ENCODE data around the gene CLEC16A.

The CLEC16A gene

DNA sequence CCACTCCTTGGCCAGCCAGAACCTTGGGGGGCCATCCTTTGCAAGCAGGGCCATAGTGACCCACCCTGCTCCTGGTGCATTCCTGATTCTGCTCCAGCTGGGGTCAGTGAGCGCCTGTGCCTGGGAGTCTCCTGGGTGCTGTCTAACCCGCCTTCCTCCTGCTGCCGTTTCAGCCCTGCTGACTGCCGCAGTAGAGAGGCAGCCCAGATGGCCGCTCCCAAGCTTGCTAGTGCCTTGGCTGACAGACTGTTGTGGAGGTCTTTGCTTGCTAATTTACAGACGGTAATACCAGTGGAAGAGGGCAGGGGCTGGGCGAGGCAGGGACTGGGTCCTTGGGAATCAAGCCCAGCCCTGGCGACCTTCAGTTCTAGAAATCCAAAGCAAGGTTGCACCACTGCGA lies 212.0 kb downstream of the CLEC16A start:
- DNase-seq (ENCODE audit: low read depth) = no peak
- no peak overlapping the region for H3K4me3 ChIP-seq (ENCODE audit: low read depth, low read length)
- TF ChIP-seq, protein P1, sequence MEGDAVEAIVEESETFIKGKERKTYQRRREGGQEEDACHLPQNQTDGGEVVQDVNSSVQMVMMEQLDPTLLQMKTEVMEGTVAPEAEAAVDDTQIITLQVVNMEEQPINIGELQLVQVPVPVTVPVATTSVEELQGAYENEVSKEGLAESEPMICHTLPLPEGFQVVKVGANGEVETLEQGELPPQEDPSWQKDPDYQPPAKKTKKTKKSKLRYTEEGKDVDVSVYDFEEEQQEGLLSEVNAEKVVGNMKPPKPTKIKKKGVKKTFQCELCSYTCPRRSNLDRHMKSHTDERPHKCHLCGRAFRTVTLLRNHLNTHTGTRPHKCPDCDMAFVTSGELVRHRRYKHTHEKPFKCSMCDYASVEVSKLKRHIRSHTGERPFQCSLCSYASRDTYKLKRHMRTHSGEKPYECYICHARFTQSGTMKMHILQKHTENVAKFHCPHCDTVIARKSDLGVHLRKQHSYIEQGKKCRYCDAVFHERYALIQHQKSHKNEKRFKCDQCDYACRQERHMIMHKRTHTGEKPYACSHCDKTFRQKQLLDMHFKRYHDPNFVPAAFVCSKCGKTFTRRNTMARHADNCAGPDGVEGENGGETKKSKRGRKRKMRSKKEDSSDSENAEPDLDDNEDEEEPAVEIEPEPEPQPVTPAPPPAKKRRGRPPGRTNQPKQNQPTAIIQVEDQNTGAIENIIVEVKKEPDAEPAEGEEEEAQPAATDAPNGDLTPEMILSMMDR (conservative IDR thresholded peaks at IDR 0.05; ENCODE audit: low read depth, low read length) = no peak

DNA sequence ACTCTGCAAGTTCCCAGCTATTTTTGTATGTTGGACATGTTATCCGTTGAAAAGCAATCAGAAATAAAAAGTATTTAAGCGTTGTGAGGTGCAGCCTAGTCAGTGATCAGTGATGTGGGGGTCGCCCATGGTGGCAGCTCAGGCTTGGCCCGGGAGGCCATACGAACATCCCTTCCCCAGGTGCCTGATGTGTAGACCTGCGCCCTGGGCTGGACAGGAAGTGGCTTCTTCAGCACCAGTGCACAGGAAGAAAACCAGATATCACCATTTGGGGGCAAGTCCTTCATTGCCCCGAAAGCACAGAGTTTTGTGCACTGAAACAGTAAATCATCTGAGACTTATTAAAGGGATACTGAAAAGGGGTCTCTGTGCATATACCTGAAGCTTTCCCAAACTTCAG lies 212.8 kb downstream of the CLEC16A start:
- no peak overlapping the region for H3K4me3 ChIP-seq (ENCODE audit: low read depth, low read length)
- TF ChIP-seq, protein P1 (conservative IDR thresholded peaks at IDR 0.05; ENCODE audit: low read depth, low read length) = no peak
- DNase-seq (ENCODE audit: low read depth) = no peak

GRCh38 chr16:11158018-11158417 lies 213.7 kb downstream of the CLEC16A start:
- TF ChIP-seq, protein P1 (conservative IDR thresholded peaks at IDR 0.05; ENCODE audit: low read depth, low read length) = no peak
- H3K4me3 ChIP-seq (ENCODE audit: low read depth, low read length) = no peak overlapping the region
- no peak for DNase-seq (ENCODE audit: low read depth)

GRCh38 chr16:11159282-11159681 lies 214.9 kb downstream of the CLEC16A start:
- TF ChIP-seq, protein P1 (conservative IDR thresholded peaks at IDR 0.05; ENCODE audit: low read depth, low read length) = no peak
- no peak for DNase-seq (ENCODE audit: low read depth)
- no peak overlapping the region for H3K4me3 ChIP-seq (ENCODE audit: low read depth, low read length)

DNA sequence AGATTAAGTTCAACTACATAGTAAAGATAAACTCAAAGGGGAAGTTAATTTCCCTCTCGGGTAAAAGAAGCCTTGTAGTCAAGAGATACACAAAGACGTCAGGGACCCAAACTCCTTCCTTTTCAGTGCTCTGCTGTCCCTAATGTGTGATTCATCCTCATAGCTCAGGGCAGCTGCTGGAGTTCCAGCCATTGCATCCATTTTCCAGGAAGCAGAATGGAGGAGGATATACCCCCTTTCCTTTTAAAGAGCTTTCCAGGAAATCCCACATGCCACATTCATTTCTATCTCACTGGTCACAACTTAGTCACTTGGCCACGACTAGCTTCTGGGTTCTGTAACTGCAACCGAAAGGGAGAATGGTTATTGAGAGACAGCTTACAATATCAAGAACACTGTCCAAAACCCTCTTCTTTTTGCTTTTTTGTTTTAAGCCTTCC lies 216.3 kb downstream of the CLEC16A start:
- DNase-seq (ENCODE audit: low read depth) = no peak
- no peak overlapping the region for H3K4me3 ChIP-seq (ENCODE audit: low read depth, low read length)
- TF ChIP-seq, protein P1 (conservative IDR thresholded peaks at IDR 0.05; ENCODE audit: low read depth, low read length) = no peak

- TF ChIP-seq, protein P1 (conservative IDR thresholded peaks at IDR 0.05; ENCODE audit: low read depth, low read length) = no peak
- no peak overlapping the region for H3K4me3 ChIP-seq (ENCODE audit: low read depth, low read length)
- no peak for DNase-seq (ENCODE audit: low read depth)
These were observed 217.1 kb downstream of the CLEC16A start for GRCh38 chr16:11161439-11161838.

DNA sequence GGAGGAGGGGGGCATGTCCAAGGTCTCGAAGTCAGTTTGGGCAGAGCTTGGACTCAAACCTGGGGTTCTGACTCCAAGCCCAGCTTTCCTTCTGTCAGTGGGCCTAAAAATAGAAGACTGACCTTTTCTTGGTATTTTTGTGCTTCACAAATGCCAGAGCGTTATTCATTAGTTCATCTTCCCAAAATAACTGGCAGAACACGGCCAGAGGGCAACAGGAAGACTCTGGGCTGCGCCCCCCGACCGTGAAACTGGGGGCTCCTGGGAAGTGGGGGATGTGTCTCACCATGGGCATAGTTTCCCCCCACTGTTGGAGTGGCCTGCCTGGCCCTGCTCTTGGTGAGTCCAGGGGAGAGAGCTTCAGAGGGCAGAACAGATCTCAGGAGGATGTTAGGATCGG lies 217.6 kb downstream of the CLEC16A start:
- TF ChIP-seq, protein P1 (conservative IDR thresholded peaks at IDR 0.05; ENCODE audit: low read depth, low read length) = no peak
- no peak overlapping the region for H3K4me3 ChIP-seq (ENCODE audit: low read depth, low read length)
- DNase-seq (ENCODE audit: low read depth) = no peak
